ENCODE data around the gene HIBCH. TPM values are rescaled to one million over a fixed set of nuclear protein-coding genes. Genes with fewer than 3 reads are reported as not detected.

HIBCH gene
- total and polyA plus RNA-seq, 2 of the 13 experiments (the other 11 are each of a cell fraction or from before 2014, with no cell fraction given), result 18.8 to 49.5 TPM

GRCh38 chr2:190181123-190181669 is 138.4 kb downstream of the HIBCH start (continued):
- no peak for TF ChIP-seq U2AF2 (IDR thresholded peaks at IDR 0.05; ENCODE audit: low read depth, low read length)
- TF ChIP-seq JUN (CRISPR knock-in tag; IDR thresholded peaks at IDR 0.05), result no peak
- TF ChIP-seq MAFG (CRISPR knock-in tag; IDR thresholded peaks at IDR 0.05), result no peak
- TF ChIP-seq MAFK (conservative IDR thresholded peaks at IDR 0.05 in 1 of 2, IDR thresholded peaks at IDR 0.05 in 1 of 2; ENCODE audit: low read length in 2 of 2), result no peak
- no peak for TF ChIP-seq ZBTB40 (IDR thresholded peaks at IDR 0.05)
- TF ChIP-seq ZBTB40 (CRISPR knock-in tag; IDR thresholded peaks at IDR 0.05), result no peak
- no peak for TF ChIP-seq SP2 (CRISPR knock-in tag; IDR thresholded peaks at IDR 0.05)
- TF ChIP-seq ZBED4 (CRISPR knock-in tag; IDR thresholded peaks at IDR 0.05; ENCODE audit: borderline replicate concordance), result no peak
- no peak; the same call in 1 of the 2 replicates for TF ChIP-seq CHD4 (IDR thresholded peaks at IDR 0.05; ENCODE audit: borderline replicate concordance, low read length)
- TF ChIP-seq ZNF607 (CRISPR knock-in tag; IDR thresholded peaks at IDR 0.05; ENCODE audit: borderline replicate concordance), result no peak
- TF ChIP-seq ZNF33B (CRISPR knock-in tag; IDR thresholded peaks at IDR 0.05), result no peak
- no peak for TF ChIP-seq ZNF329 (CRISPR knock-in tag; IDR thresholded peaks at IDR 0.05; ENCODE audit: low read depth)
- no peak for TF ChIP-seq ZNF552 (CRISPR knock-in tag; IDR thresholded peaks at IDR 0.05; ENCODE audit: borderline replicate concordance)
- TF ChIP-seq ZNF530 (CRISPR knock-in tag; IDR thresholded peaks at IDR 0.05; ENCODE audit: low read depth), result no peak
- no peak for TF ChIP-seq ZNF567 (CRISPR knock-in tag; IDR thresholded peaks at IDR 0.05; ENCODE audit: borderline replicate concordance)
- no peak for TF ChIP-seq ZNF225 (CRISPR knock-in tag; IDR thresholded peaks at IDR 0.05)
- no peak for TF ChIP-seq ZNF543 (CRISPR knock-in tag; IDR thresholded peaks at IDR 0.05)
- no peak for TF ChIP-seq IRX3 (CRISPR knock-in tag; IDR thresholded peaks at IDR 0.05; ENCODE audit: borderline replicate concordance, low read depth)
- TF ChIP-seq ZNF557 (CRISPR knock-in tag; IDR thresholded peaks at IDR 0.05), result no peak
